ENCODE data around the gene C12orf56. TPM values are rescaled to one million over a fixed set of nuclear protein-coding genes. Genes with fewer than 3 reads are reported as not detected.
"Not testable (repeated sequence)": the region's sequence is repeated elsewhere in the genome, so short reads cannot be mapped to it uniquely, and the experiment has no call there.

The C12orf56 gene
- total RNA-seq, 1 experiment from 2014 or later, result 8.1 TPM

GRCh38 chr12:64356209-64356608 is 34.3 kb downstream of the C12orf56 start:
- BruUV-seq (replicated peaks); H4K20me1 ChIP-seq (ENCODE audit: low read length); intact Hi-C loops (cut with micrococcal nuclease); H3K36me3 ChIP-seq (ENCODE audit: low read depth, low read length); DNase-seq; H3K9me3 ChIP-seq (ENCODE audit: low read length); H3K4me3 ChIP-seq (ENCODE audit: low read length); H3K27me3 ChIP-seq (ENCODE audit: low read length); H3K9ac ChIP-seq (ENCODE audit: low read length); H2AFZ ChIP-seq (ENCODE audit: low read length); H3F3A ChIP-seq (ENCODE audit: low read length, unreplicated experiment); H3K79me2 ChIP-seq (ENCODE audit: low read length); H3K4me1 ChIP-seq (ENCODE audit: insufficient read depth, low read length); H3K27ac ChIP-seq (ENCODE audit: low read length); CTCF ChIA-PET; ATAC-seq; H3K4me2 ChIP-seq (ENCODE audit: low read length); H3K9me2 ChIP-seq (replicated peaks; ENCODE audit: low read length): not testable (repeated sequence)
- POLR2A ChIA-PET (ENCODE audit: unreplicated experiment), result interaction anchor here (0.6 kb wide), 1 partner anchor 407 kb away, joined by 12 read pairs; no protein-coding TSS in a partner anchor

GRCh38 chr12:64352181-64352580 is 38.4 kb downstream of the C12orf56 start:
- POLR2A ChIA-PET (ENCODE audit: unreplicated experiment), result no interaction called here
- BruUV-seq (replicated peaks), result no TSS peak
- intact Hi-C loops (cut with micrococcal nuclease), result no loop called here

GRCh38 chr12:64351265-64351664 is 39.3 kb downstream of the C12orf56 start:
- CTCF ChIA-PET, result no interaction called here
- ATAC-seq, result no peak

More at GRCh38 chr12:64352181-64352580, 38.4 kb downstream of the C12orf56 start:
- Histone ChIP-seq H3K4me2 (ENCODE audit: low read length) (no peak overlapping the region), H3K79me2 (ENCODE audit: low read length) (no peaks in the 10 kb centered on the region), H3K9me3 (ENCODE audit: low read length) (0 out of 2 replicates have a peak, but pooled peaks cover 5% of the 10 kb centered on the region), H3K27me3 (ENCODE audit: low read length) (no peaks in the 10 kb centered on the region), H3K27ac (ENCODE audit: low read length) (no peak overlapping the region), H3K9me2 (replicated peaks; ENCODE audit: low read length) (no peaks in the 10 kb centered on the region), H3F3A (ENCODE audit: low read length, unreplicated experiment) (no peaks in the 10 kb centered on the region), H3K4me3 (ENCODE audit: low read length) (no peak overlapping the region), H3K36me3 (ENCODE audit: low read depth, low read length) (no peaks in the 10 kb centered on the region; the same call in 1 of the 2 replicates), H2AFZ (ENCODE audit: low read length) (no peak overlapping the region), H3K9ac (ENCODE audit: low read length) (no peak overlapping the region), H4K20me1 (ENCODE audit: low read length) (no peaks in the 10 kb centered on the region), H3K4me1 (ENCODE audit: insufficient read depth, low read length) (no peaks in the 10 kb centered on the region)
- no peak for DNase-seq
- CTCF ChIA-PET, result no interaction called here
- no peak for ATAC-seq
- TF ChIP-seq EZH2 (IDR thresholded peaks at IDR 0.05; ENCODE audit: low read length, unreplicated experiment), result no peak
- TF ChIP-seq EZH2phosphoT487 (IDR thresholded peaks at IDR 0.05; ENCODE audit: borderline replicate concordance, low read length), result no peak
- TF ChIP-seq CTCF (conservative IDR thresholded peaks at IDR 0.05; ENCODE audit: low read depth, low read length), result no peak; the same call in 1 of the 2 replicates

More at GRCh38 chr12:64351265-64351664, 39.3 kb downstream of the C12orf56 start:
- H3K79me2 ChIP-seq (ENCODE audit: low read length), result no peaks in the 10 kb centered on the region
- H3K9ac ChIP-seq (ENCODE audit: low read length), result no peak overlapping the region
- intact Hi-C loops (cut with micrococcal nuclease), result no loop called here
- no peaks in the 10 kb centered on the region for H3K27me3 ChIP-seq (ENCODE audit: low read length)
- no peaks in the 10 kb centered on the region for H3F3A ChIP-seq (ENCODE audit: low read length, unreplicated experiment)
- no peaks in the 10 kb centered on the region for H4K20me1 ChIP-seq (ENCODE audit: low read length)
- no peaks in the 10 kb centered on the region for H3K4me1 ChIP-seq (ENCODE audit: insufficient read depth, low read length)
- H3K4me3 ChIP-seq (ENCODE audit: low read length), result no peak overlapping the region
- H2AFZ ChIP-seq (ENCODE audit: low read length), result no peak overlapping the region
- no TSS peak for BruUV-seq (replicated peaks)
- no peak overlapping the region for H3K4me2 ChIP-seq (ENCODE audit: low read length)
- H3K9me3 ChIP-seq (ENCODE audit: low read length), result 0 out of 2 replicates have a peak, but pooled peaks cover 1% of the 10 kb centered on the region
- no peak overlapping the region for H3K27ac ChIP-seq (ENCODE audit: low read length)
- DNase-seq, result no peak
- no peaks in the 10 kb centered on the region for H3K9me2 ChIP-seq (replicated peaks; ENCODE audit: low read length)
- POLR2A ChIA-PET (ENCODE audit: unreplicated experiment), result no interaction called here
- TF ChIP-seq EZH2 (IDR thresholded peaks at IDR 0.05; ENCODE audit: low read length, unreplicated experiment) (no peak), EZH2phosphoT487 (IDR thresholded peaks at IDR 0.05; ENCODE audit: borderline replicate concordance, low read length) (no peak), CTCF (conservative IDR thresholded peaks at IDR 0.05; ENCODE audit: low read depth, low read length) (no peak)
- no peaks in the 10 kb centered on the region for H3K36me3 ChIP-seq (ENCODE audit: low read depth, low read length)

All from PC-3 (cell line).